ENCODE results near the gene FAM20C. TPM values are rescaled to one million over a fixed set of nuclear protein-coding genes. Genes with fewer than 3 reads are reported as not detected.

The FAM20C gene
- total RNA-seq, 1 donor from 2014 or later, result 32.9 TPM

DNA sequence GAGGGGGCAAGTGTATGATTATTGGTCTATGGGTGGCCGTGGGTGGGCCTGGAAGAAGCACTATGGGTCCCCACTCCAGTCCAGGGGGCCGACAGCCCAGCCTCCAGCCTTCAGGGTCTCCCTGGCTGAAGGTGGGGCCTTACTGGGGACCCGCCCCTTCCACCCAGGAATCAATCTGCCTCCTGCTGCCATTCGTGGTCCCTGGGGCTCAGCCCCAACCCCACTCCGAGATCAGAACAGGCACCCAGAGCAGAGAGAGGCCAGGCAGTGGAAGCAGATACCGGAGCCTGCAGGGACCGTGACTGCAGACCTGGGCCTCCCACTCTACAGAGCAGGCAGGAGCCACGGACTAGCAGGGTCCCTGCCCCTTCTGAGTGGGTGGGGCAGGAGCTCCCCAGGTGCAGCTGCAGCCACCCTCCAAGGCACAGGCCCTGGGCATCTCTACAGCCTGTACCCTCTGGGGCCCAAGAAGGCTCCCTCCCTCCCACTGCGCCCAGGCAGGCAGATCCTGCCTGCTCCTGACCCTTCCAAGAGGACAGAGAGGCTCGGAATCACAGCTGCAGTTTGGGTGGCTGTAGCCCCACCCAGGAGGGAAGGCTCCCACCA, 84.0 kb downstream of the FAM20C start:
- H3K9me3 Mint-ChIP-seq (ENCODE audit: low read depth), result peaks cover 8% of the 10 kb centered on the region
- H3K36me3 Mint-ChIP-seq (ENCODE audit: insufficient read depth), result peaks cover 2% of the 10 kb centered on the region

DNA sequence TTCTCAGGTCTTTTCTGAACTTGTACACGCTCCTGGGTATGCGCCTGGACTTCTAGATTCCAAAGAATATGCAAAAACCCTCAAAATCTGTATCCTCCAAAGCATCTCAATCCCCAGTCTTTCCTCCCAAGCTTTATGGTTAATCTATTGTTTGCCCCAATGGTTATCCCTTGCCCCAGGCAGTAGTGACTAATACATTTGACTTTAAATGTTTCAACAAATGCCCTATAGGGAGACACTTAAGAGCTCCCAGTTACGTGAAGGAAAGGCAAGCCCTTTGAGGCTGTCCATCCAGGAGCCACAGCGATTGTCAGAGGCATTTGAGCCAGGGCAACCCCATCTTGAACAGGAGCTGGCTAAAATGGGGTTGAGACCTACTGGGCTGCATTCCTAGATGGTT, 84.9 kb downstream of the FAM20C start:
- H3K4me3 Mint-ChIP-seq (ENCODE audit: low read depth), result no peak overlapping the region
- no peak overlapping the region for H3K27ac Mint-ChIP-seq
- TF ChIP-seq, protein P1, sequence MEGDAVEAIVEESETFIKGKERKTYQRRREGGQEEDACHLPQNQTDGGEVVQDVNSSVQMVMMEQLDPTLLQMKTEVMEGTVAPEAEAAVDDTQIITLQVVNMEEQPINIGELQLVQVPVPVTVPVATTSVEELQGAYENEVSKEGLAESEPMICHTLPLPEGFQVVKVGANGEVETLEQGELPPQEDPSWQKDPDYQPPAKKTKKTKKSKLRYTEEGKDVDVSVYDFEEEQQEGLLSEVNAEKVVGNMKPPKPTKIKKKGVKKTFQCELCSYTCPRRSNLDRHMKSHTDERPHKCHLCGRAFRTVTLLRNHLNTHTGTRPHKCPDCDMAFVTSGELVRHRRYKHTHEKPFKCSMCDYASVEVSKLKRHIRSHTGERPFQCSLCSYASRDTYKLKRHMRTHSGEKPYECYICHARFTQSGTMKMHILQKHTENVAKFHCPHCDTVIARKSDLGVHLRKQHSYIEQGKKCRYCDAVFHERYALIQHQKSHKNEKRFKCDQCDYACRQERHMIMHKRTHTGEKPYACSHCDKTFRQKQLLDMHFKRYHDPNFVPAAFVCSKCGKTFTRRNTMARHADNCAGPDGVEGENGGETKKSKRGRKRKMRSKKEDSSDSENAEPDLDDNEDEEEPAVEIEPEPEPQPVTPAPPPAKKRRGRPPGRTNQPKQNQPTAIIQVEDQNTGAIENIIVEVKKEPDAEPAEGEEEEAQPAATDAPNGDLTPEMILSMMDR (IDR thresholded peaks at IDR 0.05; ENCODE audit: unreplicated experiment), result no peak
- peaks cover 2% of the 10 kb centered on the region for H3K36me3 Mint-ChIP-seq (ENCODE audit: insufficient read depth)
- DNase-seq (ENCODE audit: low spot score, unreplicated experiment), result no peak
- peaks cover 21% of the 10 kb centered on the region for H3K27me3 Mint-ChIP-seq
- peaks cover 8% of the 10 kb centered on the region for H3K9me3 Mint-ChIP-seq (ENCODE audit: low read depth)
- H3K4me1 Mint-ChIP-seq (ENCODE audit: low read depth), result no peaks in the 10 kb centered on the region

More for the DNA sequence above, 84.0 kb downstream of the FAM20C start:
- Mint-ChIP-seq H3K4me1 (ENCODE audit: low read depth) (no peaks in the 10 kb centered on the region), H3K27ac (no peak overlapping the region), H3K4me3 (ENCODE audit: low read depth) (no peak overlapping the region), H3K27me3 (peaks cover 21% of the 10 kb centered on the region)
- DNase-seq (ENCODE audit: low spot score, unreplicated experiment), result no peak
- TF ChIP-seq, protein P1 (IDR thresholded peaks at IDR 0.05; ENCODE audit: unreplicated experiment), result no peak

DNA sequence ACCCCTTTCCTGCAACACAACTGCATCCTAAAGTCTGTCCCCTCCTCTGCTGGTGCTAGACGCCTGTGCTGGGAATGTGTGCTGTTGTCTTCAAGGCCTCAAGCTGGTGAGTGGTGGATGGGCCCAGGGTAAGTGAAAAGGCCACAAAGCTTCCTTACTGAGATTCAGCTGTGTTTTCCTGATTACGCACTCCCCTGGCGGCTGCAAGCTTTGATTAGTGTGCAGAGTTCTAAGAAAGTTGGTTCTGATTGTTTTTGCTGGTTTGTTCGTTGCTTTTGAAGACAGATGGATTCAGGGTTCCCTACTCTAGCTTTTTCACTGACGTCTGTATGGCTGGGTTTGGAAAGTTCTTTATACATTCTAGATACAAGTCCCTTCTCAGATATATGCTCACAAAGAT, 85.7 kb downstream of the FAM20C start:
- TF ChIP-seq, protein P1 (IDR thresholded peaks at IDR 0.05; ENCODE audit: unreplicated experiment), result no peak
- Mint-ChIP-seq H3K36me3 (ENCODE audit: insufficient read depth) (peaks cover 2% of the 10 kb centered on the region), H3K9me3 (ENCODE audit: low read depth) (peaks cover 8% of the 10 kb centered on the region), H3K27me3 (peaks cover 21% of the 10 kb centered on the region), H3K4me3 (ENCODE audit: low read depth) (no peak overlapping the region), H3K4me1 (ENCODE audit: low read depth) (no peaks in the 10 kb centered on the region), H3K27ac (no peak overlapping the region)
- DNase-seq (ENCODE audit: low spot score, unreplicated experiment), result no peak

DNA sequence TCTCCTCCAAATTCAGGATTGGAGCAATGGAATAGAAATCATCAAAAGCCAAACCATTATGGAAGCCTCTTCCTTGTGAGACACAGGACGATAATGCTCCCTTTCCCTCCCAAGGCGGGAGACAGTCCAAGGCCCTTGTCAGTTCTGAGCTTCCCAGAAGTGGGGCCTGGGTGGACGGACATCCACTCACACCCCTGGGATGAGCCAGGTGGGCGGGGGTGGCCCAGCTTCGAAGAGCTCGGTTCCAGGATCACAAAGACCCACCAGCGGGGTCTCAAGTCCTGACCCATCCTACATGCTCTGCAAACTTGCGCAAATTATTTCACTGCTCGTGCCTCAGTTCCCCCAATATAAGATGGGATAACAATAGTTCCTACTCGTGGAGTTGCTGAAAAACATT, 87.5 kb downstream of the FAM20C start:
- Mint-ChIP-seq H3K36me3 (ENCODE audit: insufficient read depth) (no peaks in the 10 kb centered on the region), H3K27ac (no peak overlapping the region), H3K27me3 (peaks cover 18% of the 10 kb centered on the region), H3K4me3 (ENCODE audit: low read depth) (no peak overlapping the region), H3K4me1 (ENCODE audit: low read depth) (peaks cover 6% of the 10 kb centered on the region), H3K9me3 (ENCODE audit: low read depth) (peaks cover 4% of the 10 kb centered on the region)
- no peak for DNase-seq (ENCODE audit: low spot score, unreplicated experiment)
- TF ChIP-seq, protein P1 (IDR thresholded peaks at IDR 0.05; ENCODE audit: unreplicated experiment), result no peak

DNA sequence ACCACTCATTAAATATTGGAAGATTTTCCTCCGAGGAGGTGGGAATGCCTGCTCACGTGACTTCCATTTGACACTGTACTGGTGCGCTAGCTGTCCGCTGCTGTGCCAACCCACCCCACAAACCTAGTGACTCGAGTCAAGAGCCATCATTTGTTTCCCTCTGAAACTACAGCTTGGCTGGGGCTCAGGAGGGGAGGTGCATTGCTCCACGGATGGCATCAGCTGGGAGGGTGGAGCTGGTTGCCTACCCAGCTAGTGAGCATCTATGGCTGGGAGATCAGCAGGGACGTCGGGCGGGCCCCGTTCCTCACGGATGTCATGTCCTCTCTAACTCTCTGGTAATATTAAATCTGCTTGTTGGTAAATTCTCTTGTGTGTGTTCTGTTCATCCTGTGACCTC, 88.1 kb downstream of the FAM20C start:
- peaks cover 10% of the 10 kb centered on the region for H3K4me1 Mint-ChIP-seq (ENCODE audit: low read depth)
- no peak overlapping the region for H3K4me3 Mint-ChIP-seq (ENCODE audit: low read depth)
- no peak overlapping the region for H3K27ac Mint-ChIP-seq
- no peak for DNase-seq (ENCODE audit: low spot score, unreplicated experiment)
- TF ChIP-seq, protein P1 (IDR thresholded peaks at IDR 0.05; ENCODE audit: unreplicated experiment), result no peak
- H3K27me3 Mint-ChIP-seq, result peaks cover 22% of the 10 kb centered on the region
- no peaks in the 10 kb centered on the region for H3K36me3 Mint-ChIP-seq (ENCODE audit: insufficient read depth)
- peaks cover 4% of the 10 kb centered on the region for H3K9me3 Mint-ChIP-seq (ENCODE audit: low read depth)

Data from progenitor cell of endocrine pancreas (in vitro differentiated cells).